CD4-positive, alpha-beta T cell treated with Interleukin-15 for 1 hour (primary cell): ENCODE measurements around the gene FAM210A.

Experiments used
- DNase-seq: peaks from one replicate; pipeline ENCODE4 v3.0.0-alpha.2; 2020

FAM210A gene

GRCh38 chr18:13620818-13621445 is 105.4 kb downstream of the FAM210A start:
- DNase-seq, result no peak

- DNase-seq, result no peak
Observed at GRCh38 chr18:13620206-13620672, 106.1 kb downstream of the FAM210A start.

- DNase-seq, result no peak
Observed at GRCh38 chr18:13619505-13620205, 106.7 kb downstream of the FAM210A start.

- DNase-seq, result no peak
Observed at GRCh38 chr18:13618760-13619438, 107.5 kb downstream of the FAM210A start.

GRCh38 chr18:13617826-13618515 is 108.4 kb downstream of the FAM210A start:
- DNase-seq, result no peak

GRCh38 chr18:13616525-13617035 is 109.8 kb downstream of the FAM210A start:
- no peak for DNase-seq

GRCh38 chr18:13616041-13616440 is 110.3 kb downstream of the FAM210A start:
- DNase-seq, result no peak

- no peak for DNase-seq
Observed at GRCh38 chr18:13615432-13615861, 110.9 kb downstream of the FAM210A start.

GRCh38 chr18:13614641-13615288 is 111.6 kb downstream of the FAM210A start:
- DNase-seq, result peak; percentile 71

- peak; percentile 50 for DNase-seq
Observed at GRCh38 chr18:13613591-13614501, 112.5 kb downstream of the FAM210A start.
